Right ventricle myocardium inferior (tissue), 1 donor: ENCODE data around the gene SPNS3. TPM values are rescaled to one million over a fixed set of nuclear protein-coding genes. Genes with fewer than 3 reads are reported as not detected.

Source experiments
- ATAC-seq: fragments of 200-7000 bp; cut with Tn5 transposase; one replicate; pipeline ENCODE4 v1.9.1; 2020; ENCODE audit warnings: mild to moderate bottlenecking, moderate library complexity
- DNase-seq: peaks from one replicate; pipeline ENCODE4 v3.0.0; 2021; ENCODE audit errors: missing footprints
- intact Hi-C: fragments of 100-400 bp; cut with DNase I; formaldehyde crosslinking; loops from one replicate; pipeline ENCODE4 v1.11.0; 2022
- total RNA-seq: library from RNA; stranded (reverse); fragmentation: NEBNext Ultra II Directional; extraction: Animal tissue kit (Norgen Biotek cat#: 25700); gene quantifications from one replicate; pipeline ENCODE4 v1.2.1, GENCODE V29; 2021
- donor health status: DM: no; HTN: yes; CAD: no; lungs with severe emphysema.

The SPNS3 gene
- total RNA-seq, 1 donor from 2014 or later = 0.35 TPM

- intact Hi-C loops = no loop called here
- DNase-seq = peak; percentile 40
- no peak for ATAC-seq
These were observed 79.6 kb downstream of the SPNS3 start for GRCh38 chr17:4513113-4514032.

- no peak for ATAC-seq
- intact Hi-C loops = no loop called here
- no peak for DNase-seq
These were observed 80.5 kb downstream of the SPNS3 start for GRCh38 chr17:4514206-4514605.

- intact Hi-C loops = no loop called here
- peak; percentile 47 for DNase-seq
- no peak for ATAC-seq
These were observed 81.0 kb downstream of the SPNS3 start for GRCh38 chr17:4514779-4515178.

GRCh38 chr17:4515501-4515900 lies 81.8 kb downstream of the SPNS3 start:
- peak; percentile 26 for DNase-seq

GRCh38 chr17:4516735-4517134 lies 83.0 kb downstream of the SPNS3 start:
- peak; percentile 50 for DNase-seq
- intact Hi-C loops = no loop called here
- no peak for ATAC-seq

More at GRCh38 chr17:4515501-4515900, 81.8 kb downstream of the SPNS3 start:
- no peak for ATAC-seq
- intact Hi-C loops = no loop called here

GRCh38 chr17:4518901-4519300 lies 85.2 kb downstream of the SPNS3 start:
- intact Hi-C loops = no loop called here
- ATAC-seq = peak; percentile 27
- DNase-seq = peak; percentile 44

GRCh38 chr17:4519361-4519788 lies 85.6 kb downstream of the SPNS3 start:
- ATAC-seq (peak; percentile 26), DNase-seq (peak; percentile 78)
- intact Hi-C loops = no loop called here

- ATAC-seq (no peak), DNase-seq (no peak)
- intact Hi-C loops = no loop called here
These were observed 86.5 kb downstream of the SPNS3 start for GRCh38 chr17:4520060-4520893.

- no peak for ATAC-seq
- no peak for DNase-seq
- intact Hi-C loops = no loop called here
These were observed 87.3 kb downstream of the SPNS3 start for GRCh38 chr17:4520894-4521600.

GRCh38 chr17:4522661-4523060 lies 88.9 kb downstream of the SPNS3 start:
- no peak for ATAC-seq
- intact Hi-C loops = no loop called here
- no peak for DNase-seq

GRCh38 chr17:4523946-4524345 lies 90.2 kb downstream of the SPNS3 start:
- no peak for ATAC-seq
- intact Hi-C loops = no loop called here
- DNase-seq = no peak

- intact Hi-C loops = no loop called here
- ATAC-seq (no peak), DNase-seq (no peak)
These were observed 92.1 kb downstream of the SPNS3 start for GRCh38 chr17:4525691-4526397.

- peak; percentile 46 for ATAC-seq
These were observed 93.4 kb downstream of the SPNS3 start for GRCh38 chr17:4527134-4527533.

GRCh38 chr17:4527566-4528125 lies 93.9 kb downstream of the SPNS3 start:
- ATAC-seq = peak; percentile 27
- intact Hi-C loops = no loop called here
- no peak for DNase-seq

More at GRCh38 chr17:4527134-4527533, 93.4 kb downstream of the SPNS3 start:
- intact Hi-C loops = no loop called here
- no peak for DNase-seq

GRCh38 chr17:4529533-4530152 lies 95.9 kb downstream of the SPNS3 start:
- ATAC-seq (no peak), DNase-seq (no peak)
- intact Hi-C loops = loop anchor here (2.0 to 10.0 kb wide), 2 partner anchors 19 to 55 kb away; no protein-coding TSS in a partner anchor

- DNase-seq (no peak), ATAC-seq (no peak)
- intact Hi-C loops = loop anchor here (2.0 to 10.0 kb wide), 2 partner anchors 20 to 56 kb away; no protein-coding TSS in a partner anchor
These were observed 97.3 kb downstream of the SPNS3 start for GRCh38 chr17:4530799-4531730.
